Body of pancreas (tissue), 4 donors: ENCODE data around the gene SAPCD1. TPM values are rescaled to one million over a fixed set of nuclear protein-coding genes. Genes with fewer than 3 reads are reported as not detected.

Source experiments
- ATAC-seq: fragments of 150-250 bp; one replicate; pipeline ENCODE4 v1.9.1; 2016
- DNase-seq, 4 donors: peaks; one replicate each; pipeline ENCODE4 v3.0.0-alpha.2; 2019
- H3K27ac ChIP-seq, 4 donors: fragments of 200-600 bp; sonication (generic); 1 replicate in 3 of 4; 2 replicates in 1 of 4; pipeline versions ENCODE4 v1.5.1 to v1.6.1; 2016 to 2019; ENCODE audit warnings: mild to moderate bottlenecking in 1 of 4, mixed read lengths in 1 of 4, moderate library complexity in 1 of 4
- H3K27me3 ChIP-seq, 2 donors: fragments of 200-600 bp; sonication (generic); one replicate each; pipeline ENCODE4 v1.6.0; 2016; ENCODE audit warnings: mild to moderate bottlenecking in 1 of 2
- H3K36me3 ChIP-seq, 2 donors: fragments of 200-600 bp; sonication (generic); replicated peaks in 1 of 2; 2 replicates each; pipeline ENCODE4 v1.5.1; 2016; ENCODE audit warnings: low read depth in 2 of 2; ENCODE audit not compliant: insufficient read depth in 1 of 2
- H3K4me1 ChIP-seq: fragments of 200-600 bp; sonication (generic); one replicate; pipeline ENCODE4 v1.6.0; 2016
- H3K4me3 ChIP-seq, 2 donors: fragments of 200-600 bp; sonication (generic); 1 replicate in 1 of 2; 2 replicates in 1 of 2; pipeline ENCODE4 v1.5.1; 2016 to 2019
- H3K9me3 ChIP-seq, 3 donors: fragments of 200-600 bp; sonication (generic); 1 replicate in 2 of 3; 2 replicates in 1 of 3; pipeline ENCODE4 v1.5.1; 2016
- POLR2A ChIP-seq, 3 donors: fragments of 450-650 bp; IDR thresholded peaks; one replicate each; pipeline ENCODE4 v1.6.1; 2016; ENCODE audit warnings: antibody characterized with exemption in 3 of 3, mild to moderate bottlenecking in 2 of 3
- WGBS, 2 donors: methylation state at CpG; one replicate each; pipeline ENCODE4 v1.1.5; 2017; 5-methylcytosine and 5-hydroxymethylcytosine counted together
- intact Hi-C: fragments of 100-400 bp; cut with DNase I; formaldehyde crosslinking; loops from one replicate; pipeline ENCODE4 v1.15.1; 2023
- total RNA-seq, 2 donors: library from RNA; depleted of rRNA; stranded (reverse); fragments of >200 nt; gene quantifications; one replicate each; pipeline ENCODE4 v1.1.0, GENCODE V29; 2016
- TF ChIP-seq, protein P1 (sequence below), 7 experiments: fragments of 450-650 bp in 4 of 7; fragments of 200-600 bp in 3 of 7; sonication (generic) in 3 of 7; IDR thresholded peaks; one replicate each; pipeline ENCODE4 v1.5.1; 2016 to 2019; ENCODE audit warnings: antibody characterized with exemption in 7 of 7

Gene SAPCD1
- total RNA-seq, 2 donors from 2014 or later, result 2.0 to 2.6 TPM

DNA sequence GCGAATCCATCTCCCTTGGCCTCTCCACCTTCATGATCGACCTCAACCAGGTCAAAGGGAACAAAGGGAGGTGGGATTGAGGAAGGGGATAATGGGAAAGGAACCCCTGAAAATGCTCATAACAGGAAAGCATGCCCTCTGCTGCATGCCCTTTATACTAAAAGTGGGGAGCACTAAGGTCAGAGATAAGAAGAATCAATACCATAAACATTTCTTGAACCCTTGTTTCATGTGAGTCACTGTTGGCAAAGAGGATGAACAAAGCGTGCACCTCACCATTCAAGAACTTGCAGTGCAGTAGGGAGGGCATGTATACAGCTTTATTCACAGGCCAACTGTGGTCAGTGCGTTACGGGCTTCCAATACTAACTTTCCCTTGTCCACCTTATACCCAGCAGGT lies 1.7 kb upstream of the SAPCD1 start:
- DNase-seq, result no peak
- no peaks in the 10 kb centered on the region for H3K27me3 ChIP-seq
- no peak overlapping the region for H3K4me3 ChIP-seq
- no peaks in the 10 kb centered on the region for H3K4me1 ChIP-seq
- 73 to 79% methylated on average over 5 of the region's 5 CpGs for WGBS, 2 donors
- H3K27ac ChIP-seq, result no peak overlapping the region
- H3K36me3 ChIP-seq, result no peaks in the 10 kb centered on the region
- ATAC-seq, result no peak
- intact Hi-C loops, result no loop called here
- no peaks in the 10 kb centered on the region for H3K9me3 ChIP-seq
- TF ChIP-seq, protein P1, sequence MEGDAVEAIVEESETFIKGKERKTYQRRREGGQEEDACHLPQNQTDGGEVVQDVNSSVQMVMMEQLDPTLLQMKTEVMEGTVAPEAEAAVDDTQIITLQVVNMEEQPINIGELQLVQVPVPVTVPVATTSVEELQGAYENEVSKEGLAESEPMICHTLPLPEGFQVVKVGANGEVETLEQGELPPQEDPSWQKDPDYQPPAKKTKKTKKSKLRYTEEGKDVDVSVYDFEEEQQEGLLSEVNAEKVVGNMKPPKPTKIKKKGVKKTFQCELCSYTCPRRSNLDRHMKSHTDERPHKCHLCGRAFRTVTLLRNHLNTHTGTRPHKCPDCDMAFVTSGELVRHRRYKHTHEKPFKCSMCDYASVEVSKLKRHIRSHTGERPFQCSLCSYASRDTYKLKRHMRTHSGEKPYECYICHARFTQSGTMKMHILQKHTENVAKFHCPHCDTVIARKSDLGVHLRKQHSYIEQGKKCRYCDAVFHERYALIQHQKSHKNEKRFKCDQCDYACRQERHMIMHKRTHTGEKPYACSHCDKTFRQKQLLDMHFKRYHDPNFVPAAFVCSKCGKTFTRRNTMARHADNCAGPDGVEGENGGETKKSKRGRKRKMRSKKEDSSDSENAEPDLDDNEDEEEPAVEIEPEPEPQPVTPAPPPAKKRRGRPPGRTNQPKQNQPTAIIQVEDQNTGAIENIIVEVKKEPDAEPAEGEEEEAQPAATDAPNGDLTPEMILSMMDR (IDR thresholded peaks at IDR 0.05), result no peak
- TF ChIP-seq POLR2A (IDR thresholded peaks at IDR 0.05), result no peak

DNA sequence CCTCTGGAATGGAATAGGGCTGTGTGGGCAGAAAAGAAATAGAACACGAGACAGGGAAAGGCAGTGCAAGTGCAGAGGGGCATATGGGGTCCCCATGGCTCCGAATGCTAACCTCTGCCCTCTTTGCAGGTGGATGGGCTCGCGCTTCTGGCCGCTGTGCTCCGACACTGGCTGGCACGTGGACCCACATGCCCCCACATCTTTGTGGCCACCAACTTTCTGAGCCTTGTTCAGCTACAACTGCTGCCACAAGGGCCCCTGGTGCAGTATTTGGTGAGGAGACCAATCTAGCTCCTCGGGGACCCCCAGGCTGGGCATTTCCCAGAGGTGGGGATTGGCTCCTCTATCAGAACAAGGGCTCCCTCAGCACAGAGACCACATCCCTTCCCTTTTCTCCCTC lies 1.1 kb upstream of the SAPCD1 start:
- intact Hi-C loops, result no loop called here
- Histone ChIP-seq H3K36me3 (no peaks in the 10 kb centered on the region), H3K4me1 (peaks cover 3% of the 10 kb centered on the region), H3K27ac (no peak overlapping the region), H3K27me3 (no peaks in the 10 kb centered on the region), H3K4me3 (no peak overlapping the region), H3K9me3 (no peaks in the 10 kb centered on the region)
- DNase-seq (no peak), ATAC-seq (no peak)
- WGBS, 2 donors, result 80 to 89% methylated on average over 2 to 7 of the region's 8 CpGs
- TF ChIP-seq POLR2A (IDR thresholded peaks at IDR 0.05), result no peak
- TF ChIP-seq, protein P1 (IDR thresholded peaks at IDR 0.05), result no peak

DNA sequence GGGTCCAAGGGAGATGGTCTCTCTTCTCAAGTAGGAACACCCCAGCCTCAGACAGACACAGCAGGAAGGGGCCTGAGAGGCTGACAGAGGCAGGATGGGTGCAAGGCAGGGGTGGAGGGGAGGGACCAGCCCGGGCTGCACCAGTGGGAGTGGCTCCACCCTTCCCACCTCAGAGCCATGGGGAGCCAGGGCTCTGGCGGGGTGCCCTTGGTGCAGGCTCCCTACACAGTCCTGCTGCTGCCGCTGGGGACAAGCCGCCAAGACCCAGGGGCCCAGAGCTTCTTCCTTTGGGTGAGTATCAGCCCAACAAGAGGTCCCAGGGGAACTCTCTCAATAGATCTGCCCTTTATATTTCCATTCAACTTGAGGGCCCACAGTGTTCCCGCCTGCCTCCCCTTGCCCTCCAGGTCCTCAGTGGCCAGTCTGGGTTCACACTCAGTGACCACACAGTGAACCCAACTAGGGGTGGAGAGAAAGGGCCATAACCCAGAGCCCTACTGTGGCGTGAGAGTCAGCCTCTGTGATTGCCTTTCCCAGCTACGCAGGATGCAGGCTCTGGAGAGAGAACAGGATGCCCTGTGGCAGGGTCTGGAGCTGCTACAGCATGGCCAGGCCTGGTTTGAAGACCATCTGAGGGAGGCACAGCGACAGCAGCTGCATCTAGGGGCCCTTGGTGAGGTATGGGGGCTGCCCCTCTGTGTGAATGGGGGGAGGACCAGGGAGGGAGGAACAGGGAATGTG lies 592 bp downstream of the SAPCD1 start:
- H3K4me1 ChIP-seq, result peaks cover 4% of the 10 kb centered on the region
- ATAC-seq (no peak), DNase-seq (no peak)
- H3K9me3 ChIP-seq, result no peaks in the 10 kb centered on the region
- no peak overlapping the region for H3K4me3 ChIP-seq
- no peak overlapping the region for H3K27ac ChIP-seq
- TF ChIP-seq, protein P1 (IDR thresholded peaks at IDR 0.05), result no peak
- TF ChIP-seq POLR2A (IDR thresholded peaks at IDR 0.05), result no peak
- H3K27me3 ChIP-seq, result no peaks in the 10 kb centered on the region
- intact Hi-C loops, result no loop called here
- H3K36me3 ChIP-seq, result no peaks in the 10 kb centered on the region
- 69 to 70% methylated on average over 3 to 8 of the region's 8 CpGs for WGBS, 2 donors

DNA sequence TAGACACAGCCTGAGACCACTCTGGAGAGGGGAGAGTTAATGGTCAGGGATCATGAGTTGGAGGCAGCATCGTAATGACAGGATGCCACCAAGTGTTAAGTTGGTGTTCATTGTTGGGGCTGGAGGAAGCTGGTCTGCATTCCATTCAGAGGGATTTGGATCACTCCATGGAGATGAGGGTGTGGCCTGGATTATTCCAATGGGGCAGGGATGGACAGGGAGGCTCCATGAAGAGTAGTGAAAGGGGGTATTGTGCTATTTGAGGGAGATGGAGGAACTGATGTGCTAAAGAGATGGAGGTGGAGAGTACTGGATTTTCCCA lies 1.1 kb downstream of the SAPCD1 start:
- intact Hi-C loops, result no loop called here
- H3K4me1 ChIP-seq, result peaks cover 4% of the 10 kb centered on the region
- DNase-seq, result no peak
- no peak for TF ChIP-seq POLR2A (IDR thresholded peaks at IDR 0.05)
- TF ChIP-seq, protein P1 (IDR thresholded peaks at IDR 0.05), result no peak
- no peak overlapping the region for H3K4me3 ChIP-seq
- no peak for ATAC-seq
- H3K27me3 ChIP-seq, result no peaks in the 10 kb centered on the region
- no peaks in the 10 kb centered on the region for H3K9me3 ChIP-seq
- 13 to 14% methylated on average over 1 of the region's 1 CpG for WGBS, 2 donors
- no peak overlapping the region for H3K27ac ChIP-seq
- H3K36me3 ChIP-seq, result no peaks in the 10 kb centered on the region

DNA sequence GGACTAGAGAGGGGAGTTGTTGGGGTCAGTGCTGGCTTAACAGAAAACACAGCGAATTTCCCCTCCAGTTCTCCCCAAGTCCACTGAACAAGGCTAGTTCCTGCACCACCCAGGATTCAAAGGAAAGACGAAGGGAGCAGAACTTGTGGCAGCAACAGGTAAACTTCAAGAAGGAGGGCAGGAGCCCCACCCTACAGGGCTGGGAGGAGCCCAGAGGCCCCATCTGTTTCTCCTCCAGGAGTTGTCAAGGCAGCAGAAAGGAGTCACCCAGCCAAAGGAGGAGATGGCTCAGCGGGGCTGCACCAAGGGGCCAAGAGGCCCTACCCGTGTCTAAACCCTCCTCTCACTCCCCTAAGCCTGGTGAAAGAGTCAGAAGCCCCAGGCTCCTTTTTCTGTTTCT lies 1.7 kb downstream of the SAPCD1 start:
- no peaks in the 10 kb centered on the region for H3K9me3 ChIP-seq
- ATAC-seq (no peak), DNase-seq (no peak)
- peaks cover 4% of the 10 kb centered on the region for H3K4me1 ChIP-seq
- intact Hi-C loops, result no loop called here
- H3K4me3 ChIP-seq, result no peak overlapping the region
- no peaks in the 10 kb centered on the region for H3K27me3 ChIP-seq
- WGBS, 2 donors, result 83 to 90% methylated on average over 4 of the region's 4 CpGs
- no peak overlapping the region for H3K27ac ChIP-seq
- no peak for TF ChIP-seq POLR2A (IDR thresholded peaks at IDR 0.05)
- TF ChIP-seq, protein P1 (IDR thresholded peaks at IDR 0.05), result no peak
- no peaks in the 10 kb centered on the region for H3K36me3 ChIP-seq
